Liver (tissue), 3 donors: ENCODE data around the gene CUL3.

Experiments
- CTCF ChIP-seq: fragments of 150-350 bp; IDR thresholded peaks from 2 replicates; pipeline ENCODE4 v1.5.1; 2017; ENCODE audit warnings: improper control_type of control experiment, low read depth, low read length; ENCODE audit not compliant: missing input control
- GABPA ChIP-seq, 2 donors: IDR thresholded peaks in 1 of 2; conservative IDR thresholded peaks in 1 of 2; 2 replicates each; pipeline ENCODE4 v1.6.1; 2016; ENCODE audit warnings: antibody characterized with exemption in 2 of 2, mild to moderate bottlenecking in 1 of 2, moderate library complexity in 1 of 2
- RAD21 ChIP-seq, 2 donors: IDR thresholded peaks; 2 replicates each; pipeline ENCODE4 v1.6.1; 2016; ENCODE audit warnings: antibody characterized with exemption in 2 of 2, mild to moderate bottlenecking in 2 of 2
- SP1 ChIP-seq: IDR thresholded peaks from 2 replicates; pipeline ENCODE4 v1.6.1; 2018; ENCODE audit warnings: antibody characterized with exemption, mild to moderate bottlenecking
- donor health status: healthy.
- donor health status: healthy.

- TF ChIP-seq CTCF (no peak), GABPA (IDR thresholded peaks at IDR 0.05 in 1 of 2, conservative IDR thresholded peaks at IDR 0.05 in 1 of 2) (no peak), SP1 (no peak), RAD21 (IDR thresholded peaks at IDR 0.05) (no peak)
These were observed 4.9 kb downstream of the CUL3 start for GRCh38 chr2:224580248-224580647.
